ENCODE results near the gene TKFC. TPM values are rescaled to one million over a fixed set of nuclear protein-coding genes. Genes with fewer than 3 reads are reported as not detected.

Gene TKFC
- total and polyA plus RNA-seq, 9 of the 15 experiments (the other 6 are each of a cell fraction or from before 2014, with no cell fraction given), result 2.0 to 61.7 (median 28.5) TPM

DNA sequence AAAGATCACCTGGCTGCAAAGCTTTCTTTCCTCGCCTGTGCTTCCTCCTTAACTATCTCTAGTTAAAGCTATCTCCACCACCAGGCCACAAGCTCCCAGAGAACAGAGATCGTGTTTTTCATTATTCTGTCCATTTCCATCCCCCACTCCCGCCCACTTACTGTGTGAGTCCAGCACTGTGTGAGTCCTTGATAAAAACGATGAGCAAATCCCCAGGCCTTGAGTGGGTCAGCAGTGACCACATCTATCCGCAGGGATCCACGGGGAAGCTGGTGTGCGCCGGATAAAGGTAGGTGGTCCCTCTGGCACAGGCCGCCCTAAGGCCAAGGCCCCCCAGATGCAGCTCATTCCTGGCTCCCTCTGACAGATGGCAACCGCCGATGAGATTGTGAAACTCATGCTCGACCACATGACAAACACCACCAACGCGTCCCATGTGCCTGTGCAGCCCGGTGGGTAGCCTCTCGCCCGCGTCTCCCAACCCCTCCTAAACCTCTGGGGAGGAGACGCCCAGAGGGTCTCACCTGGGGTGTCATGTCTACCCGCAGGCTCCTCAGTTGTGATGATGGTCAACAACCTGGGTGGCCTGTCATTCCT is 9.3 kb downstream of the TKFC start (continued):
- TF ChIP-seq, protein P1, sequence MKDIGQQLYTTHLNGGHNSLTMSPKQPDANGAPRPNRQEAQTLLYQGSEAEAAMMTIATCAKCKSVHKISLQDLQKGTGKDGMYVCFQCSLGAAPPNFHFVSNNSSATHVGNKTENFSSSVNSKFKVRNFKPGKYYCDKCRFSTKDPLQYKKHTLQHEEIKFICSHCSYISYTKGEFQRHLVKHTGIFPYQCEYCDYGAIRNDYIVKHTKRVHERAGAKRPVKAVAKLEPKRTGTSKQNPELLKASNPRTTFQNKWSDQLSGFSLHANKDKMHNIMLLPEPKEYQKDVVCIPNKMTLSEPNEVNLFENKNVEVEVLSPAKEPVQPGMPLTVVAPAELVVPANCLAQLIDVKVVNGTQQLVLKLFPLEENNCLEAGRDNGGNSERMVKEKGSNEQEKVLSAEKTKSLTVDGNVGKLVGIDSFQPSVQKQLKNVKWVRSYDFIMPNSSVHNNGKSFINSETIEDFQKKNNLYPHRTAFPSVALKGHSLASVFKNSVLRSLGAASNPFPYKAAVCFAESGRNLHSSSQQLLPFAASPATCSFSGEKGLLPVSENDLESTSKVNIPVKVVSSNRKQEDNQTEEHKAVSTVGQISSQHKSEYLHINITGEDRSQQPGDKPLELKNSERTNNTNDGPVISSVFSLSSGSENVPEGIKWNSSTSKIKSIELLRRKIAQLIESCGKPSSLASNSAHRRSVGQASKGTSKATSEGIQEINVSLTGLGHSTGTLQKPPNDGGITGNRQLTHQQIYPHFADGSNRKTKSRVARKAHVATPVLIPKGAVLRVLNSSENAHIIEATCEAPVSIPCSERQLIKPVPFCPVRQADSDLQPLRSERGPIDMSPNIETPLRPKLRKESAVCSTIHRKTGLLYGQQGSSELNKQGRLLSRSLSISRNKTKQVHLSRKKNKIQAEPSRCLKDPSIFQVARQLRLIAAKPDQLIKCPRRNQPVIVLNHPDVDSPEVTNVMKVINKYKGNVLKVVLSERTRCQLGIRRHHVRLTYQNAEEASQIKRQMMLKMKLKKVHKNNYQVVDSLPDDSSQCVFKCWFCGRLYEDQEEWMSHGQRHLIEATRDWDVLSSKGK (CRISPR knock-in tag; IDR thresholded peaks at IDR 0.05), result no peak
- TF ChIP-seq CREB5 (CRISPR knock-in tag; IDR thresholded peaks at IDR 0.05) (no peak), ETV1 (tag; conservative IDR thresholded peaks at IDR 0.05; ENCODE audit: low read depth) (no peak), PRMT5 (CRISPR knock-in tag; IDR thresholded peaks at IDR 0.05) (no peak), ZBTB7A (IDR thresholded peaks at IDR 0.05; ENCODE audit: borderline replicate concordance, control insufficient read depth, low read depth, low read length) (peak; percentile 91), NR1H2 (CRISPR knock-in tag; IDR thresholded peaks at IDR 0.05) (no peak), TCFL5 (CRISPR knock-in tag; conservative IDR thresholded peaks at IDR 0.05) (no peak), ATF1 (CRISPR knock-in tag; IDR thresholded peaks at IDR 0.05) (no peak), ATF1 (tag; IDR thresholded peaks at IDR 0.05) (0 out of 2 replicates have a peak, but pooled peaks have one; percentile 25), U2AF2 (optimal IDR thresholded peaks at IDR 0.05; ENCODE audit: low read depth, low read length) (no peak), PREB (CRISPR knock-in tag; IDR thresholded peaks at IDR 0.05) (no peak), MTA2 (IDR thresholded peaks at IDR 0.05; ENCODE audit: low read depth) (peak; percentile 72), CBFA2T2 (conservative IDR thresholded peaks at IDR 0.05) (peak; percentile 98), NUFIP1 (IDR thresholded peaks at IDR 0.05; ENCODE audit: partially characterized antibody) (no peak), MLLT1 (IDR thresholded peaks at IDR 0.05) (no peak), PRPF4 (IDR thresholded peaks at IDR 0.05; ENCODE audit: insufficient read depth, low read depth, low read length, poor library complexity, severe bottlenecking) (no peak)
- TF ChIP-seq, protein P2, sequence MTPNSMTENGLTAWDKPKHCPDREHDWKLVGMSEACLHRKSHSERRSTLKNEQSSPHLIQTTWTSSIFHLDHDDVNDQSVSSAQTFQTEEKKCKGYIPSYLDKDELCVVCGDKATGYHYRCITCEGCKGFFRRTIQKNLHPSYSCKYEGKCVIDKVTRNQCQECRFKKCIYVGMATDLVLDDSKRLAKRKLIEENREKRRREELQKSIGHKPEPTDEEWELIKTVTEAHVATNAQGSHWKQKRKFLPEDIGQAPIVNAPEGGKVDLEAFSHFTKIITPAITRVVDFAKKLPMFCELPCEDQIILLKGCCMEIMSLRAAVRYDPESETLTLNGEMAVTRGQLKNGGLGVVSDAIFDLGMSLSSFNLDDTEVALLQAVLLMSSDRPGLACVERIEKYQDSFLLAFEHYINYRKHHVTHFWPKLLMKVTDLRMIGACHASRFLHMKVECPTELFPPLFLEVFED (CRISPR knock-in tag; conservative IDR thresholded peaks at IDR 0.05), result no peak
- TF ChIP-seq, protein P3, sequence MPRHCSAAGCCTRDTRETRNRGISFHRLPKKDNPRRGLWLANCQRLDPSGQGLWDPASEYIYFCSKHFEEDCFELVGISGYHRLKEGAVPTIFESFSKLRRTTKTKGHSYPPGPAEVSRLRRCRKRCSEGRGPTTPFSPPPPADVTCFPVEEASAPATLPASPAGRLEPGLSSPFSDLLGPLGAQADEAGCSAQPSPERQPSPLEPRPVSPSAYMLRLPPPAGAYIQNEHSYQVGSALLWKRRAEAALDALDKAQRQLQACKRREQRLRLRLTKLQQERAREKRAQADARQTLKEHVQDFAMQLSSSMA (CRISPR knock-in tag; IDR thresholded peaks at IDR 0.05), result no peak

Data from K562 (cell line).